NCI-H2196 (cell line): ENCODE results near the gene MAPK6.

ENCODE experiments used
- DNase-seq: peaks from one replicate; lab custom pipeline; 2025; ENCODE audit not compliant: unreplicated experiment; lab: John Stamatoyannopoulos, UW

Gene MAPK6

GRCh38 chr15:52010633-52011595, 8.1 kb upstream of the MAPK6 start:
- peak; percentile 53 for DNase-seq

DNA sequence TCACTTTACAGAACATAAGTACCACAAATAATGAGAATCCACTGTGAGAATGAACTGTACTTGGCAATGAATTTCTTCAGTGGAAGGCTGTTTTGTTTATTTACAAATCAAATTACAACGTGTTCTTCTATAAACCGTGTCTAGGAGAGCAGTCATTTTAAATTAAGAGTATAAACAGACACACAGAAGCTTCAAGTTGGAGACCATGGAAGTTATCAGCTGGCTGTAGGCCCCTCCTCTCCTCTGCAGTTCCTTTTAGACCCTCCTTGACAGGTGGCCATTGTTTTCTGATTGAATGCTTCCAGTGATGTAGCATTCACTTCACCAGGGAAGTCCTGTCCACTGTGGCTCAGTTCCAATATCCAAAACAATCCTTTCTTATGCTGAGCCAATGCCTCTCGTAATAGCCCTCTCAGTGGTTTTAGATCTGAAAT, 7.3 kb upstream of the MAPK6 start:
- peak; percentile 59 for DNase-seq

DNA sequence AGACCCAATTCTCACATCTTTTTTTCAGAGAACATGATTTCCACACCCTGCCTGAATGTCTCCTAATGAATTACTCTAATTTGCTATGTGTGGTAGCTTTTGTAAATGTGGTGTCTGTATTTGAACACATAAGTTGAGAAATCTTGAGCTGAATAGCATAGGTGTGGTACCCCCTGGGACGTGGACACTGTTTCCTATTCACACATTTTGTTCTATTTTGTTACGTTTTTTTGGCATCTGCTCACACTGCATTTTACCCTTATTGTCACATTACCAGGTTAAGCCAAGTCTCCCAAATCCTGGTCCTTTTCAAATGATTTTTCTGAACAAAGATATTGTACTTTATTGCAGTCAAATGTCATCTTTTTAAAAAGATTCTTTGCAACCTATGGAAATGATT, 6.8 kb upstream of the MAPK6 start:
- no peak for DNase-seq

GRCh38 chr15:52013151-52013791, 5.7 kb upstream of the MAPK6 start:
- DNase-seq: no peak

- no peak for DNase-seq
Observed at GRCh38 chr15:52014616-52015015, 4.4 kb upstream of the MAPK6 start.

DNA sequence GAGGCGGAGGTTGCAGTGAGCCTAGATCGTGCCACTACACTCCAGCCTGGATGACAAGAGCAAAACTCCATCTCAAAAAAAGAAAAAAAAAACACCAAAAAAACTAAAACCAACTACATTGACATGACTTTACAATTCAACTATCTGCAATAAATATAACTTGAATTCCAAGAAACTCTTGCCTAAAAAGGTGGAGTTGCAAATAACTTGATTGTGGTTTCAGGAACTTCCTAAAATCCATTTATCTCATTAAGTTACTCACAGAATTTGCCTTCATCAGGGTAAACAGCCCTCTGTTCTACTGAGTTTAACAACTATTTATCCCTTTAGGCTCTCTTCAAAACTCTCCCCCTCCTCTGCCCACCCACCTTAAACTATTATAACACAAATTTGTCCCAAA, 2.7 kb upstream of the MAPK6 start:
- no peak for DNase-seq

DNA sequence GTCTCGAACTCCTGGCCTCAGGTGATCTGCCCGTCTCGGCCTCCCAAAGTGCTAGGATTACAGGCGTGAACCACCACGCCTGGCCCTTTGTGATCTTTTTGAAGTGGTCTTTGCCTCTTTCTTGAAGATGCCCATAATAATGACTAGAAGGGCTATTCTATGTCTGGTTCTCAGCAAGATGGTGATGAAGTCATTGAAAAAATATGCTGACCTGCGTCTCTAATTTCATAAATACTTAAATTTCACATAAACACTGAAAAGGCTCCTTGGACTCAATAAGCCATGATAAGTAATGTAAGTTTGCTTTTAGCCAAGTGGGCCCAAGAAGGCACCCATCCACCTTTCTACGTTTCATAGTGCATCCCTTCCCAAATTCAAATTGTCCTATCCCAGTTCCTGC, 775 bp upstream of the MAPK6 start:
- DNase-seq: no peak

DNA sequence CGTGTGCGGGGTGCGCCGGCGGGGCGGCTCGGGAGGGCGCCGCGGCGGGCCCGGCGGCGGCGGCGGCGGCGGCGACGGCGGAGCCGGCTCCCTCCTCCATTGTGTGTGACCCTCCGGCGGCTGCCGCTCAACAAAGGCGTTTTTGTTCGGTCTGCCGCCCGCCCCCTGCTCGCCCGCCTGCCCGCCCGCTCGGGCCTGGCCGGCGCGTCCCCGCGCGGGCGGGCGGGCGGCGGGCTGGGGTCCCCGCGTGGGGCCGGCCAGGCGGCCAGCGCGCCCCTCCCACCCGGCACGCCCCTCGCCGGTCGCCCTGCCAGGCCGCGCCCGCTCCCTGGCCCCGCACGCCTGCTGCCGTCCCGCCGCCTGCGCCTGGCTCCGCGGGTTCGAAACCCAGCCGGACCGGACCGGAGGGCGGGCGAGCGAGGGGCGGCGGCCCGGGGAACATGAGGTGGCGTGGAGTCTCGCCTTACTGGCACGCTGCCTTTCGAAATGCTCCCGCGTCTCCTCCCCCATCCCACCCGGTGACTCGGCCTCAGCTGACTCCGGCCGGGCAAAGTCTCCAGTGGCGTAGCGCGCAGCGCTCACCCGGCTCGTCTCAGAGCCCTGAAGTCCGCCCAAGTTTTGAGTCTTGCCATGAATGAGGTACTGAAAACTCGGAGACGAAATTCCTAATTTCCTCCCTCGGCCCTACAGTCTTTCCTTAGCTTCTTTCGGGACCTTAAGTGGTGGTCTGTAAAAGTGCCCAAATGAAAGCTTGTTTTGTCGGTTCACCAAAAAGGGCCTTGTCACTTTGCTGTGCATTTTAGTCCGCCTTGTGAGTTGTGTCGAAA, 588 bp downstream of the MAPK6 start:
- peak; percentile 24 for DNase-seq

GRCh38 chr15:52020221-52021085, 1.4 kb downstream of the MAPK6 start:
- no peak for DNase-seq

- no peak for DNase-seq
Observed at GRCh38 chr15:52021128-52021671, 2.2 kb downstream of the MAPK6 start.

- no peak for DNase-seq
Observed at GRCh38 chr15:52021892-52022540, 3.0 kb downstream of the MAPK6 start.

- no peak for DNase-seq
Observed at GRCh38 chr15:52023169-52023922, 4.3 kb downstream of the MAPK6 start.

- no peak for DNase-seq
Observed at GRCh38 chr15:52028431-52029093, 9.5 kb downstream of the MAPK6 start.

DNA sequence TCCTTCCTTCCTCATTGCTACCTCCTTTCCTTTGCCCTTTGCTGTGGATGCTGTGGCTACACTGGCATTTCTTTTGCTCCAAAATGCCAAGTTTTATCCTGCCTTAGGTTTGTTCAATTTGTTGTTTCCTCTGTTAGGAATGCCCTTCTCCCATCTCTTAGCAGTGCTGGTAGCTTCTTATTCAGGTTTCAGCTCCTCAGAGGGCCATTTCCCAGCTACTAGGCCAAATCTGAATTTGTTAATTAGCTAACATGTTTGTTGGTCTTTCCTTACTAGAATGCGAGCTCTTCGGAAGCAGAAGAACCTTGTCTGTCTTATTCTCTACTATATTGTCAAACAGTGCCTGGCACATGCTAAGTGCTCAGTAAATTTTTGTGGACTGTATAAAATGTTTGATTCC, 11.0 kb downstream of the MAPK6 start:
- no peak for DNase-seq

DNA sequence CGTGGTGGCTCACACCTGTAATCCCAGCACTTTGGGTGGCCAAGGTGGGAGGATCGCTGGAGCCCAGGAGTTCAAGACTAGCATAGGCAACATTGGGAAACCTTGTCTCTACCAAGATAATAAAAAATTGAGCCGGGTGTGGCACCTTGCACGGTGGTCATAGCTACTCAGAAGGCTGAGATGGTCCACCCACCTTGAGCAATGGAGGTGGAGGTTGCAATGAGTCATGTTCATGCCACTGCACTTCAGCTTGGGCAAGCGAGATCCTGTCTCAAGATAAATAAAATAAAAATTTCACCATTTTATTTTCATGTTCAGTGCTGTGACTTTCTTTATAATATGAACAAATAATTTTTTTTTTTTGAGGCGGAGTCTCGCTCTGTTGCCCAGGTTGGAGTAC, 12.5 kb downstream of the MAPK6 start:
- DNase-seq: no peak

DNA sequence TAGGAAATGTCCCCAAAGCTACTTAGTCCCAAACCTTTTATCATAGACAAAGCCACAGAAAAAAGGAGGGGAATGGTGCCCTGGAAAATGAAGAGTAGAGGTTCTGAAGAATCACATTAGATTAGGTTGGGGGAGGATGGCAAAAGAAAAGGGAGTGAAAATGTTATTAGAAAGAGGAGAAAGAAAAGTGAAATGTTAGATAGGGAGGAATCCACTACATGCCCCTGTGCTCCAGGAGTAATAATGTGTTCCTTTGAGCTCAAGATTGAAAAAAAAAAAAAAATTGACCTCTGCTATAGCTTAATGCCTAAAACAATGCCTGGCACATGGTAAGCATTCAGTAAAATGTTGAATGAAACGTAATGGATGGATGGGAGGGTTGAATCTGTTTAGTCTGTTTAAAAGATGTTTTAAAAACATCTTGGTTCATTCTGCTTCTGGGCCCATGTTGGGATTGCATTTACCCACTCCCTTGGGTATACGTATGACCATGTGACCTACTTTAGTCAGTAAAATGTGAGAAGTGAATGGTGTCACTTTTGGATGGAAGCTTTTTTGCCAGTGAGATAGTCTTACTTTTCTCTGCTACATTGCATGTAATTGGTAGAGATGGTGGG, 19.0 kb downstream of the MAPK6 start:
- DNase-seq: no peak

DNA sequence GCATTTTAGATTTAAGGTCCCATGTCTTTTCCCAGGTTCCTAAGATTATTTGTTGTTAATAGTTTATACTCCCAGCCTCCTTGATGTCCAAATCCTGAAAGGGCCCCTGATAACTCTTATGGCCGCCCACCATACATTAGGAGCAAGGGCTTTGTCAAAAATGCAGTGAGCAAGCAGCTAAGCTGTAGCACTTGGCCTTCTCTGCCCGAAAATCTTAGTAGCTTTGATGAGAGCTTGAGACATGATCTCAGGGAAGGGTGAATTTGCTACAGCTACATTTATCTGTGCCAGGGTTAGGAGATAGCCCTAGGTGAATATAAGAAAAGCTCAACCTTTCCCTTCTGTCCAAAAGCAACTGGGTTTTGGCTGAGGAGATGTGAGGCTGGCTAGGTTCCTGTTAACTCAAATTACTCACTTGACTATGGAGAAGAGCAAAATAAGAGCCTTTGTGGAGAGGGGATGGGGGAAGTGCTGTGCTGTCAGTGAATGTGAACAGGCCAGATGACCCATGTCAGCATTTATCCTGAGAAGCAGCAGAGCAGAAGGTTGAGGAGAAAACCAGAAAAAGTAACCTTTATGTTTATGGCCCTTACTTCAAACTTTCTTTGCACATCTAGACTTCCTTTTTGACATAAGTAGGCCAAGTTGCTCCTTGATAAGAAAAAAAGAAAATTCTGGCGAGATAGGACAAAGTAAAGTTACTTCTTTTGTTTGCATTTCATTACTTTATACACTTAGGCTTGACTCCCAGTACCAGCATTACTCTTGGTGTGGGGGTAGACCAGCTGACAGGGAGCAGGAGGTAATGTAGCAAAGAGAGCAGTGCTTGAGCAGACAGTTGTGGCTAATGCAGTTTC, 21.1 kb downstream of the MAPK6 start:
- peak; percentile 43 for DNase-seq
